Stimulated activated CD4-positive, alpha-beta T cell treated with anti-CD3 and anti-CD28 coated beads, Interleukin-4, amount 100 ng/mL, for 4 hours (primary cell): ENCODE data around the gene BDNF.

ENCODE experiments used
- DNase-seq, 2 experiments: peaks; one replicate each; pipeline ENCODE4 v3.0.0-alpha.2; 2020

BDNF gene

GRCh38 chr11:27623945-27624523, 76.2 kb downstream of the BDNF start:
- no peak for DNase-seq

GRCh38 chr11:27622541-27623300, 77.5 kb downstream of the BDNF start:
- DNase-seq: no peak

GRCh38 chr11:27621405-27622161, 78.7 kb downstream of the BDNF start:
- DNase-seq: no peak

GRCh38 chr11:27619763-27620335, 80.4 kb downstream of the BDNF start:
- DNase-seq: no peak

GRCh38 chr11:27619039-27619574, 81.1 kb downstream of the BDNF start:
- DNase-seq: no peak

GRCh38 chr11:27618281-27618915, 81.9 kb downstream of the BDNF start:
- no peak for DNase-seq

- DNase-seq: no peak
Observed at GRCh38 chr11:27616711-27617110, 83.5 kb downstream of the BDNF start.

- DNase-seq: no peak
Observed at GRCh38 chr11:27615833-27616232, 84.4 kb downstream of the BDNF start.

GRCh38 chr11:27614092-27614491, 86.2 kb downstream of the BDNF start:
- DNase-seq: no peak

GRCh38 chr11:27612932-27613880, 87.0 kb downstream of the BDNF start:
- DNase-seq: no peak

GRCh38 chr11:27611947-27612455, 88.3 kb downstream of the BDNF start:
- no peak for DNase-seq

GRCh38 chr11:27611390-27611789, 88.9 kb downstream of the BDNF start:
- no peak for DNase-seq

GRCh38 chr11:27610946-27611345, 89.3 kb downstream of the BDNF start:
- DNase-seq: no peak

GRCh38 chr11:27610280-27610679, 90.0 kb downstream of the BDNF start:
- DNase-seq: no peak

GRCh38 chr11:27608951-27609350, 91.3 kb downstream of the BDNF start:
- DNase-seq: no peak

GRCh38 chr11:27605422-27605821, 94.8 kb downstream of the BDNF start:
- DNase-seq: no peak
